ENCODE data around the gene GCN1.

GCN1 gene

GRCh38 chr12:120121343-120121742 lies 73.2 kb downstream of the GCN1 start:
- no peak for DNase-seq
- Mint-ChIP-seq H3K36me3 (ENCODE audit: low read depth) (peaks cover 37% of the 10 kb centered on the region), H3K4me1 (ENCODE audit: low read depth) (peaks cover 80% of the 10 kb centered on the region), H3K27ac (peak overlapping the region; percentile 94), H3K27me3 (no peaks in the 10 kb centered on the region), H3K9me3 (no peaks in the 10 kb centered on the region), H3K4me3 (peak overlapping the region; percentile 9)

- peaks cover 38% of the 10 kb centered on the region for H3K36me3 Mint-ChIP-seq (ENCODE audit: low read depth)
- peak overlapping the region; percentile 94 for H3K27ac Mint-ChIP-seq
- peak overlapping the region; percentile 90 for H3K4me3 Mint-ChIP-seq
- H3K4me1 Mint-ChIP-seq (ENCODE audit: low read depth), result peaks cover 80% of the 10 kb centered on the region
- no peaks in the 10 kb centered on the region for H3K27me3 Mint-ChIP-seq
- no peaks in the 10 kb centered on the region for H3K9me3 Mint-ChIP-seq
- DNase-seq, result no peak
Measured at GRCh38 chr12:120119271-120119973, 75.1 kb downstream of the GCN1 start.

GRCh38 chr12:120118321-120119061 lies 76.0 kb downstream of the GCN1 start:
- Mint-ChIP-seq H3K27me3 (no peaks in the 10 kb centered on the region), H3K36me3 (ENCODE audit: low read depth) (peaks cover 47% of the 10 kb centered on the region), H3K27ac (peak overlapping the region; percentile 94), H3K4me3 (peak overlapping the region; percentile 90), H3K9me3 (no peaks in the 10 kb centered on the region), H3K4me1 (ENCODE audit: low read depth) (peaks cover 80% of the 10 kb centered on the region)
- no peak for DNase-seq

GRCh38 chr12:120117961-120118320 lies 76.6 kb downstream of the GCN1 start:
- H3K27me3 Mint-ChIP-seq, result no peaks in the 10 kb centered on the region
- H3K9me3 Mint-ChIP-seq, result no peaks in the 10 kb centered on the region
- peak overlapping the region; percentile 94 for H3K27ac Mint-ChIP-seq
- H3K36me3 Mint-ChIP-seq (ENCODE audit: low read depth), result peaks cover 52% of the 10 kb centered on the region
- peak overlapping the region; percentile 90 for H3K4me3 Mint-ChIP-seq
- peaks cover 78% of the 10 kb centered on the region for H3K4me1 Mint-ChIP-seq (ENCODE audit: low read depth)
- no peak for DNase-seq

- no peaks in the 10 kb centered on the region for H3K27me3 Mint-ChIP-seq
- H3K4me3 Mint-ChIP-seq, result peak overlapping the region; percentile 90
- peaks cover 60% of the 10 kb centered on the region for H3K36me3 Mint-ChIP-seq (ENCODE audit: low read depth)
- peak overlapping the region; percentile 94 for H3K27ac Mint-ChIP-seq
- no peaks in the 10 kb centered on the region for H3K9me3 Mint-ChIP-seq
- DNase-seq, result peak; percentile 99
- H3K4me1 Mint-ChIP-seq (ENCODE audit: low read depth), result peaks cover 81% of the 10 kb centered on the region
Measured at GRCh38 chr12:120116792-120117651, 77.5 kb downstream of the GCN1 start.

GRCh38 chr12:120116441-120116791 lies 78.1 kb downstream of the GCN1 start, which contains the start of gene RAB35:
Gene RAB35 (minus strand): TSS chr12:120116753. CDS start chr12:120116650, 103 bp downstream.
- Mint-ChIP-seq H3K27ac (peak within 1 kb of the TSS; percentile 98), H3K36me3 (ENCODE audit: low read depth) (peaks cover 63% of the 10 kb centered on the region), H3K4me1 (ENCODE audit: low read depth) (peaks cover 80% of the 10 kb centered on the region), H3K9me3 (no peaks in the 10 kb centered on the region), H3K4me3 (peak within 1 kb of the TSS; percentile 99), H3K27me3 (no peaks in the 10 kb centered on the region)
- no peak for DNase-seq

- DNase-seq, result no peak
- Mint-ChIP-seq H3K27ac (peak overlapping the region; percentile 98), H3K27me3 (no peaks in the 10 kb centered on the region), H3K4me3 (peak overlapping the region; percentile 99), H3K4me1 (ENCODE audit: low read depth) (peaks cover 80% of the 10 kb centered on the region), H3K9me3 (no peaks in the 10 kb centered on the region), H3K36me3 (ENCODE audit: low read depth) (peaks cover 68% of the 10 kb centered on the region)
Measured at GRCh38 chr12:120115692-120116440, 78.6 kb downstream of the GCN1 start.

- H3K4me3 Mint-ChIP-seq, result peak overlapping the region; percentile 99
- DNase-seq, result no peak
- H3K36me3 Mint-ChIP-seq (ENCODE audit: low read depth), result peaks cover 75% of the 10 kb centered on the region
- peak overlapping the region; percentile 98 for H3K27ac Mint-ChIP-seq
- H3K27me3 Mint-ChIP-seq, result no peaks in the 10 kb centered on the region
- no peaks in the 10 kb centered on the region for H3K9me3 Mint-ChIP-seq
- H3K4me1 Mint-ChIP-seq (ENCODE audit: low read depth), result peaks cover 80% of the 10 kb centered on the region
Measured at GRCh38 chr12:120115066-120115465, 79.4 kb downstream of the GCN1 start.

- Mint-ChIP-seq H3K9me3 (no peaks in the 10 kb centered on the region), H3K27me3 (no peaks in the 10 kb centered on the region), H3K36me3 (ENCODE audit: low read depth) (peaks cover 86% of the 10 kb centered on the region), H3K27ac (peak overlapping the region; percentile 92), H3K4me1 (ENCODE audit: low read depth) (peaks cover 74% of the 10 kb centered on the region), H3K4me3 (peak overlapping the region; percentile 68)
- DNase-seq, result peak; percentile 68
Measured at GRCh38 chr12:120110550-120111501, 83.7 kb downstream of the GCN1 start.

GRCh38 chr12:120109570-120110267 lies 84.8 kb downstream of the GCN1 start:
- no peak for DNase-seq
- H3K9me3 Mint-ChIP-seq, result no peaks in the 10 kb centered on the region
- H3K27me3 Mint-ChIP-seq, result no peaks in the 10 kb centered on the region
- peaks cover 66% of the 10 kb centered on the region for H3K4me1 Mint-ChIP-seq (ENCODE audit: low read depth)
- H3K27ac Mint-ChIP-seq, result peak overlapping the region; percentile 79
- H3K4me3 Mint-ChIP-seq, result no peak overlapping the region
- H3K36me3 Mint-ChIP-seq (ENCODE audit: low read depth), result peaks cover 85% of the 10 kb centered on the region

GRCh38 chr12:120106151-120106550 lies 88.4 kb downstream of the GCN1 start:
- H3K4me3 Mint-ChIP-seq, result no peak overlapping the region
- peaks cover 56% of the 10 kb centered on the region for H3K4me1 Mint-ChIP-seq (ENCODE audit: low read depth)
- H3K27ac Mint-ChIP-seq, result peak overlapping the region; percentile 18

GRCh38 chr12:120103371-120103770 lies 91.1 kb downstream of the GCN1 start:
- Mint-ChIP-seq H3K4me1 (ENCODE audit: low read depth) (peaks cover 41% of the 10 kb centered on the region), H3K4me3 (no peak overlapping the region), H3K27me3 (no peaks in the 10 kb centered on the region), H3K36me3 (ENCODE audit: low read depth) (peaks cover 94% of the 10 kb centered on the region), H3K9me3 (no peaks in the 10 kb centered on the region), H3K27ac (peak overlapping the region; percentile 68)
- no peak for DNase-seq

More at GRCh38 chr12:120106151-120106550, 88.4 kb downstream of the GCN1 start:
- Mint-ChIP-seq H3K9me3 (no peaks in the 10 kb centered on the region), H3K27me3 (no peaks in the 10 kb centered on the region), H3K36me3 (ENCODE audit: low read depth) (peaks cover 87% of the 10 kb centered on the region)
- DNase-seq, result no peak

GRCh38 chr12:120103044-120103338 lies 91.5 kb downstream of the GCN1 start:
- no peak for DNase-seq
- H3K4me1 Mint-ChIP-seq (ENCODE audit: low read depth), result peaks cover 37% of the 10 kb centered on the region
- peaks cover 94% of the 10 kb centered on the region for H3K36me3 Mint-ChIP-seq (ENCODE audit: low read depth)
- no peaks in the 10 kb centered on the region for H3K9me3 Mint-ChIP-seq
- no peaks in the 10 kb centered on the region for H3K27me3 Mint-ChIP-seq
- H3K4me3 Mint-ChIP-seq, result no peak overlapping the region
- H3K27ac Mint-ChIP-seq, result peak overlapping the region; percentile 33
